GM20000 (cell line): ENCODE data around the gene SMYD3.

Source experiments
- DNase-seq: peaks from one replicate; pipeline ENCODE4 v3.0.0; 2012; ENCODE audit warnings: low spot score
- TF ChIP-seq, protein P1 (sequence below): IDR thresholded peaks from 2 replicates; pipeline ENCODE4 v1.5.1; 2012; ENCODE audit warnings: mild to moderate bottlenecking, control low read depth; ENCODE audit errors: extremely low read depth, missing control alignments

The SMYD3 gene

DNA sequence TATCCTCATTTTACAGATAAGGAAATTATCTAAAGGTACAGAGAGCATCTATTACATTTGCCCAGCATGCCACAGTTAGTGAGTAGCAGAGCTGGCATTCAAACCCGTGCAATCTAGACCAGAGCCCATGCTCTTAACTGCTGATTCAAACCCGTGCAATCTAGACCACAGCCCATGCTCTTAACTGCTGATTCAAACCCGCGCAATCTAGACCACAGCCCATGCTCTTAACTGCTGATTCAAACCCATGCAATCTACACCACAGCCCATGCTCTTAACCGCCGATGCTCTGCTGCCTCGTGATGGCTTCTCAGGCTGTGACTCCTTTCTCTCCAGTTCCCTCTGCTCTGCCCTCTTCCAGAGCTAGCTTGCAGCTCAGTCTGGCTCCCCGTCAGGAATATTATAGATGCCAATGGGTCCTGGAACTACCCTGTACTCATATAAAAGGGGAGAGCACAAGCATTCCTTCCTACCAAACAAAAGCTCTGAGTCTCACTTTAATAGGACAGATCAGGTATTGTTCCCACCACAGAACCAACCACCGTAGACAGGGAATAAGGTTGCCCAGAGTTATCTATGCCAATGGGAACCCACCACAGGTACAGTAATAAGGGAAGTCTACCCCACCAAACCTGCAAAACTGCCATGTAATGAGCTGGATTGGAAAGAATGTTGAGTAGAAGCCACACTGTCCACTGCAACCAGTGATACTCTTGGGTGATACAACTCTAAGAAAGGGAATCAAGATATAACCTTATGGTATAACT lies 78.4 kb downstream of the SMYD3 start:
- TF ChIP-seq, protein P1, sequence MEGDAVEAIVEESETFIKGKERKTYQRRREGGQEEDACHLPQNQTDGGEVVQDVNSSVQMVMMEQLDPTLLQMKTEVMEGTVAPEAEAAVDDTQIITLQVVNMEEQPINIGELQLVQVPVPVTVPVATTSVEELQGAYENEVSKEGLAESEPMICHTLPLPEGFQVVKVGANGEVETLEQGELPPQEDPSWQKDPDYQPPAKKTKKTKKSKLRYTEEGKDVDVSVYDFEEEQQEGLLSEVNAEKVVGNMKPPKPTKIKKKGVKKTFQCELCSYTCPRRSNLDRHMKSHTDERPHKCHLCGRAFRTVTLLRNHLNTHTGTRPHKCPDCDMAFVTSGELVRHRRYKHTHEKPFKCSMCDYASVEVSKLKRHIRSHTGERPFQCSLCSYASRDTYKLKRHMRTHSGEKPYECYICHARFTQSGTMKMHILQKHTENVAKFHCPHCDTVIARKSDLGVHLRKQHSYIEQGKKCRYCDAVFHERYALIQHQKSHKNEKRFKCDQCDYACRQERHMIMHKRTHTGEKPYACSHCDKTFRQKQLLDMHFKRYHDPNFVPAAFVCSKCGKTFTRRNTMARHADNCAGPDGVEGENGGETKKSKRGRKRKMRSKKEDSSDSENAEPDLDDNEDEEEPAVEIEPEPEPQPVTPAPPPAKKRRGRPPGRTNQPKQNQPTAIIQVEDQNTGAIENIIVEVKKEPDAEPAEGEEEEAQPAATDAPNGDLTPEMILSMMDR: no peak
- no peak for DNase-seq

DNA sequence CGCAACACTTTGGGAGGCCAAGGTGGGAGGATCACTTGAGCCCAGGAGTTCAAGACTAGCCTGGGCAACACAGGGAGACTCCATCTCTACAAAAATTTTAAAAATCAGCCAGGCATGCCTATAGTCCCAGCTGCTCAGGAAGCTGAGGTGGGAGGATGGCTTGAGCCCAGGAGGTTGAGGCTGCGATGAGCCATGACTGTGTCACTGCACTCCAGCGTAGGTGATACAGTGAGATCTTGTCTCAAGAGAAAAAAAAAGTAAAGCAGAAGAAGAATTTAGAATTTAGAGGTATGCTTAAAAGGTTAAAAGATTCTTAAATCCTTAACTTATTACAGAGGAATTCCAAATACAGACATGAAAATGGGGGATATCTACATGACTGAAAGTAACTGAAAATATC lies 79.5 kb downstream of the SMYD3 start:
- no peak for DNase-seq
- TF ChIP-seq, protein P1: no peak

DNA sequence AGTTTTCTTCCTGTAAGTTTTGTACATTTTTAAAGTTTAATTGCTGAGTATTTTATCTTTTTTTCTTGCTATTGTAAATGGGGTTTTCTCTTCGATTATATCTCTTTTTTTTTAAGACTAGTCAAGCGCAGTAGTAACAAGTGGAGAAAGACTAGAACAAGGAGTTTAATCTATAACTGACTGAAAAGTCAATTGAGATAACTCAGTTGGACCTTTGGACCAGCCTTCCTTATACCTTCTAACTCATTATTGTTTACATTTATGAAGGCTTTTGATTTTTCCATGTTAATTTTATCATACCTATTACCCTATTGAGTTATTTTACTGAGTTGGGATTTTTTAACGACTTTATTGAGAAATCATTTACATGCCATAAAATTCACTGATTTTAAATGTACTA lies 81.2 kb downstream of the SMYD3 start:
- TF ChIP-seq, protein P1: no peak
- no peak for DNase-seq

DNA sequence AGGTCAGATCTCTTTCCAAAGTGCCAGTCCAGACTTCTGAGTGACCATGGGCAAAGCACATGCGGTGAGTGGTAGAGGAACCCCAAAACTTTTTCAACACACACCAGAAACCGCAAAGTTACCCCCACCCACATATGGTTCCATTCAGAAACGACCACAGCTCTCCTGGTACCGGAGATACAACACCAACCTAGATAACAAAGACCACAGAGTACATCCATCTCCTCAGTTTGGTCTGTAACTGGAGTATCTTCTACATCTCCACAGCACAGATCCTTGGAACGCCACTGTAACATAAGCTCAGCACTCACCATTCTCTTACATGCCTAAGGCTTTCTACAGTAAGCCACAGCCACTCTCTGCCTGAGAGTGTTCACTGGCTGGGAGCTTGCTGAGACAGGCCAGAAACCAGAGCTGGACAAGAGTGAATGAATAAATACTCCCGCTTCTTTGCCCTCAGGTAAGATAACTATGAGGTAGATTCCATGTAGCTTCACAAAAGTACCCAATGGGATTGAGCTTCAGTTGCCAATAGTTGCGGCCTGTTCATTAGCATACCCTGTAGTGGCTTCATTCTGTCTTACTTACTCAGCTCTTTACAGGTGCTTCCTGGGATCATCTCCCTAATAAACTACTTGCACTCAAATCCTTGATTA lies 81.8 kb downstream of the SMYD3 start:
- DNase-seq: no peak
- TF ChIP-seq, protein P1: no peak

DNA sequence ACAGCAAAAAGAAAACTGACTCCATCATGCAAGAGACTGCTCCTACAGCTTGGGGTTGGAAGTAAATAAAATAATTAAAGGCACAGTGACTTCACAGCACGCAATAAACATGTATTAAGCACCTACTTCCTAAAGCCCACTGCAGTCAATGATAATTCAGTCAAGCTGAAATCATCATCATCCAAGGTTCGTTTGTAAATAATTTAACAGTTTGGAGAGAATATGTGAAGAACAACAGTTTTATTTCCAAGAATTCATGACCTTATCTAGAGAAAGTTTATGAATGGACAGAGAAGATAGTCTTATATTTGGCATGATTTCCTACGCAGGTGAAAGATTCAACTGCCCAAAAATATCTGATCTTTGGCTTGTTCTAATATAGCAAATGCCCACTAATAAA lies 86.8 kb downstream of the SMYD3 start:
- TF ChIP-seq, protein P1: no peak
- no peak for DNase-seq

DNA sequence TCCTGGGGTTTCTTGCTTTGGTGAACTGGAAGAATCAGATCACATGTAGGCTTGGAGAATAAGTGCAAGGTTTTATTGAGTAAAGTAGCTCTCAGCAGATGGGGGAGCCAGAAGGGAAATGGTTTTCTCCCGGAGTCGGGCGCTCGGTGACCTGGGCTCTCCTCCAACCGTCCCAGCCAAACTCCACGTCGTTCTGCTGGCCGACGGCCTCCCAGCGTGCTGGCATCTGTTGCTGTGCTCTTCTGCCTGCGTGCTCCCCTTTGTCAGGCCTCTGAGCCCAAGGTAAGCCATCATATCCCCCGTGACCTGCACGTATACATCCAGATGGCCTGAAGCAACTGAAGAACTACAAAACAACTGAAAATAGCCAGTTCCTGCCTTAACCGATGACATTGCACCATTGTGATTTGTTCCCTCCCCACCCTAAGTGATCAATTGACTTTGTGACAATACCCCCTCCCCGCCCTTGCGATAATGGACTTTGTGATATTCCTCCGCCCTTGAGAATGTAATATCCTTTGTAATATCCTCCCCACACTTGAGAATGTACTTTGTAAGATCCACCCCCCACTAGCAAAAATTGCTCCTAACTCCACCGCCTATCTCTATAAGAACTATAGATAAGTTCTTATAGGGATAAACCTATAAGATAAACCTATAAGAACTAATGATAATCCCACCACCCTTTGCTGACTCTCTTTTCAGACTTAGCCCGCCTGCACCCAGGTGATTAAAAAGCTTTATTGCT lies 88.3 kb downstream of the SMYD3 start:
- no peak for DNase-seq
- TF ChIP-seq, protein P1: no peak

DNA sequence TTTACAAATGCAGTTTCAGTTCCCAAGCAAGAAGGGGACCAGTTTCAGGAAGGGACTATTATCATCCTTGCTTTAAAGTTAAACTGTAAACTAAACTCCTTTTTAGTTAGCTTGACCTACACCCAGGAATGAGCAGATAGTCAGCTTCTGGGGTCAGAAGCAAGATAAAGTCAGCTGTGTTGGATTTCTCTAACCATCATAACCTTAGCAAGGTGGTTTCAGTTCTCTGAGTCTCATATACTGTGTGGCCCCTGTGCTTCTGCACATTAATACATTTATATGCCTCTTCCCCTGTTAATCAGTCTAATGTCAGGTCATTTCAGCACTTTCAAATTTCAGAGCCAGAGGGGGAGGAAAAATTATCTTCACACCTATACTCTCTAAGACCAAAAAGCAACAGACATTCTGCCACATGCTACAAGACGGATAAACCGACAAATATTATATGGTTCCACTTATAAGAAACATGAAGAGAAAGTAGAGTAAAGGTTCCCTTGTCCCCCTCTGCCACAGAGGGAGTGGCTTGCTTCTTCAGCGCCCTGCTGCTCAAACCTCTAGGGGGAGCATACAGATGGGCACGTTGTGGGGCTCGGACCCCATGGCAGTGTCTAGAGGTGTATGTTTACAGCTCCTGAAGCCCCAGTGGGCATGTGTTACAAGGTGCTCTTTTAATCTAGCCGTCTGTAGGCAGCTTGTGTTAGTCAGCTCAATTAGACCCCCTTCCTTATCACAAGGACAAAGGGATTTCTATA lies 89.1 kb downstream of the SMYD3 start:
- TF ChIP-seq, protein P1: no peak
- no peak for DNase-seq
